GM18507 (cell line): ENCODE measurements around the gene CSN2.

Experiments
- DNase-seq: peaks from one replicate; pipeline ENCODE4 v3.0.0; 2011; ENCODE audit warnings: low read depth; ENCODE audit not compliant: insufficient read length; ENCODE audit errors: extremely low spot score
- FAIRE-seq: peaks from 2 replicates; lab custom pipeline; 2011; peaks lifted over from hg19 to GRCh38; lab: Jason Lieb, UNC

The CSN2 gene

DNA sequence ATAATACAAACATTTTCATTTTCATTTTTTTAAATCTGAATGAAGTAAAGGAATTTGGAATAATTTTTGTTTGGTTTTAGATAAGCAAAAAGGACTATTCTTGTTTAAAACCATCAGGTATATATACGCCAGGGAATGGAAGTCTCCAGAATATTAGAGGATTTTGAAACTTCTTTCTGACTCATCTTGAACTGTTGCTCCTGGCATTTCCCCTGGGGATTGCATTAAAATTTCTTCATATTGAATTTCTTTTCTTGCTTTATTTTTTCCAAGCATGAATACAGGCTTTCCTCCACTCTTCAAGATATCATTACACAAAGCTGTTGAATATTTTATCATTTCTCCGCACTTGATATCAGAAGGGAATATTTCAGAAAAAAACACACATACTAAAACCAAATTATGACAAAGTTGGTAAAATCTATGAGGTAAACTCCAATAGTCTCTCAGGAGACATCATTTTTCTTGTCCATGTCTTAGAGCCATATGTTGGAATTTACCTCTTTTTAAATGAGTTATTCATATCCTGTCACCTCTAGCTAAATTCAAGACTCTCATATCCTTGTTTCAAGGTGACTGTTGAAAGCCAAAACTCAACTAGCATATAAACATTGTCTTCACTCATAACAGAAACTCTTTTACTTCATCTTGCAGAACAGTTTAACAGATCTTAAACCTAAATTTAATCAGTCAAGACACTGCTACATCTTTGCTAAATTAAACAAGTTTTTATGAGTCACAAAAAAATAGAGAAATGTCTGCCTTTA is 55.3 kb downstream of the CSN2 start:
- DNase-seq (no peak), FAIRE-seq (peak; percentile 33)

DNA sequence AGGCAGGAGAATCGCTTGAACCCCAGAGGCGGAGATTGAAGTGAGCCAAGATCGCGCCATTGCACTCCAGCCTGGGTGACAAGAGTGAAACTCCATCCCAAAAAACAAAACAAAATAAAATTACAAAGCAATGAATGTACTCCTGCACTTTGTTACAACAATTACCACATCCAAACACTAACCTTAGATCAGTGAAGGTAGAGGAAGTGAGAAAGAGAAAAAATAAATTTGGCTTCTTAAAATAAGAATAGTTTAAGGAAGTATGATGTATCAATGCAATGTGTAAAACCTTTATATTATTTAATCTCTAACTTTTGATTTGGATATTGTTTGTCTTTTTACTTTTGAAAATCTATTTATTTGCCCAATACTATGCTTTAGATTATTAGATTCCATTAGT is 56.3 kb downstream of the CSN2 start:
- FAIRE-seq (no peak), DNase-seq (no peak)

DNA sequence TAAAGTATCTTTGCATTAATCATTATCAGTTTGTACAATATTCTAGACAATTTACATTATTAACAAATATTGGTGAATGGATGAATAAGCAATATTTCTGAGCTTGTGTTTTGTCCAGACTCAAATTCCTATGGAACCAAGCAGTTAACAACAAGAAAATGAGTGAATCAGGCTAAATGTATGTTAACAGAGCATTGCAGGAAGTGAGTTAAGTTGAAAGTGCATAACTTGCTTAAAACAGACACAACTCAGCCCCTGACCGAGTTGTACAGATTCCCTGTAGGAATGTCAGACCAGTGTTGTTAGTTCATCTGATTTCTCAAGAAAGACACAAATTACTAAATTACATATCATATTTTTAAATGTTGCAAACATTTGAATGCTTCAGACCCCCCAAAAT is 58.4 kb downstream of the CSN2 start:
- no peak for DNase-seq
- FAIRE-seq = no peak
